Measurements from ENCODE around the gene TAF1B. TPM values are rescaled to one million over a fixed set of nuclear protein-coding genes. Genes with fewer than 3 reads are reported as not detected.
A peak's percentile ranks its signal among the peaks of the same experiment; 100 is the strongest.

Gene TAF1B
- total RNA-seq, 2 donors from 2014 or later = 12.9 to 19.5 TPM

DNA sequence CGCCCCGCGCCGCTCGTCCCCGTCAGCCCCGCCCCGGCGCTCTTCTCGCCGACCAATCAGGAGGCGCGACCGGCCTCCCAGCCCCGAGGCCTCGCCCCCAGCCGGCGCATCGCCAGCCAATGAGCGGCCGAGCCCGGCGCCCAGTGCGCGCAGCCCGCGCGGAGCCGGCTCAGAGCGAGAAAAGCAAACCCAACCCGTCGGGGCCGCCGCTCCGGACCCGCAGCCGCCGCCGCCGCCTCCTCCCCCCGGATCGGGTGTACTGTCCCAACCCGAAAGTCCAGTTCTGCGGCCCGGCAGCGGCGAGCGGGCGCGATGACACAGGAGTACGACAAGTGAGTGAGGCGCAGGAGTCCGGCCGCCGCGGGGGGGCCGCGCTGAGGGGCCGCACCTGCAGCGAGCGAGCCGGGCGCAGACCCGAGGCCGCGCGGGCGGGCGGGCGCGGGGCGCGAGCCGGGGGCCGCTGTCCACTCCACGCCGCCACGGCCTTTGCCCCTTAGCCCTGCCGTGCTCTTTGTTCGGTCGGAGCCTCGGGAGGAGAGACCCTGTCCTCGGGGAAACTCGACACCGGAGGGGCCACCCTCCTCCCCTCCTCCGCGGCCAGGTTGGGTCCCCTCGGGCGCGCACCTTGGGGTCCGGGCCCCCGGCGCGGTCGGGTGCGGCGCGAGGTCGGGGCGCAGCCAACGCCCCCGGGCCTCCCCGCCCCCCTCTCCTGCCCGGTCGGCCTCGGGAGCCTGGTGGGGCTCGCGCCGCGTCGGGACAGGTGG is 108.4 kb downstream of the TAF1B start, which contains the start of gene GRHL1:
Gene GRHL1 (plus strand): TSS at position 172 of the 764 bp plus-strand sequence. CDS start 141 bp downstream, at position 313.
- H3K4me1 ChIP-seq = peaks cover 24% of the 10 kb centered on the region
- peak; percentile 42 to 54 (median 47) for TF ChIP-seq POLR2A (IDR thresholded peaks at IDR 0.05)
- TF ChIP-seq, protein P1, sequence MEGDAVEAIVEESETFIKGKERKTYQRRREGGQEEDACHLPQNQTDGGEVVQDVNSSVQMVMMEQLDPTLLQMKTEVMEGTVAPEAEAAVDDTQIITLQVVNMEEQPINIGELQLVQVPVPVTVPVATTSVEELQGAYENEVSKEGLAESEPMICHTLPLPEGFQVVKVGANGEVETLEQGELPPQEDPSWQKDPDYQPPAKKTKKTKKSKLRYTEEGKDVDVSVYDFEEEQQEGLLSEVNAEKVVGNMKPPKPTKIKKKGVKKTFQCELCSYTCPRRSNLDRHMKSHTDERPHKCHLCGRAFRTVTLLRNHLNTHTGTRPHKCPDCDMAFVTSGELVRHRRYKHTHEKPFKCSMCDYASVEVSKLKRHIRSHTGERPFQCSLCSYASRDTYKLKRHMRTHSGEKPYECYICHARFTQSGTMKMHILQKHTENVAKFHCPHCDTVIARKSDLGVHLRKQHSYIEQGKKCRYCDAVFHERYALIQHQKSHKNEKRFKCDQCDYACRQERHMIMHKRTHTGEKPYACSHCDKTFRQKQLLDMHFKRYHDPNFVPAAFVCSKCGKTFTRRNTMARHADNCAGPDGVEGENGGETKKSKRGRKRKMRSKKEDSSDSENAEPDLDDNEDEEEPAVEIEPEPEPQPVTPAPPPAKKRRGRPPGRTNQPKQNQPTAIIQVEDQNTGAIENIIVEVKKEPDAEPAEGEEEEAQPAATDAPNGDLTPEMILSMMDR (IDR thresholded peaks at IDR 0.05) = peak in 1 of 7 experiments; percentile 6
- intact Hi-C loops (cut with DNase I) = no loop called here
- peak within 1 kb of the TSS; percentile 28 to 80 for H3K4me3 ChIP-seq
- H3K27me3 ChIP-seq = no peaks in the 10 kb centered on the region
- peak; percentile 92 to 95 (median 93) for DNase-seq
- ATAC-seq = peak; percentile 96
- no peaks in the 10 kb centered on the region for H3K36me3 ChIP-seq (replicated peaks in 1 of 2; ENCODE audit: insufficient read depth in 1 of 2, low read depth in 2 of 2)
- H3K27ac ChIP-seq = peak within 1 kb of the TSS; percentile 48 to 82 (median 72)
- no peaks in the 10 kb centered on the region for H3K9me3 ChIP-seq
- WGBS, 2 donors = 0% methylated on average over 60 of the region's 111 CpGs; no CpG with 5 or more reads in 1 of the 2 donors

DNA sequence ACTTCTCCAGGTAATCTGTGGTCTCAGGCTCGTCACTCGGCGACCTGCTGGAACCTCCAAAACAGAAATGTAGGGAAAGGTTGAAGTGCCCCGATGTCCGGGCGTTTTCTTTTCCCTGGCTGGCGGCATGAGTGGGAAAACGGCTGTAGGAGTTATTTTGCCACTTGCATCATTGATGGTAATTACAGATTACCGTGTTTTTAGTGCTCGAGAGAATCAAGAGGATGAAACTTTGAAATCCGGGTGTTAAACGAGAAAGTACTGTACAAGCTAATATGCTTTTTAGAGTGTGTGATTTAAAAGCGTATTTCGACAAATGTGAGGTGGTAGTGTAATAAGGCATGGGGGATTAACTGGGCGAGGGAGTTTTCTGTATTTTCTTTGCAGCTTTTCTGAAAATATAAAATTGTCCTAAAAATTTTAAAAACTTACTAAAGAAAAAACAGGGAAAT is 109.0 kb downstream of the TAF1B start:
- no peaks in the 10 kb centered on the region for H3K9me3 ChIP-seq
- H3K36me3 ChIP-seq (replicated peaks in 1 of 2; ENCODE audit: insufficient read depth in 1 of 2, low read depth in 2 of 2) = no peaks in the 10 kb centered on the region
- peaks cover 24% of the 10 kb centered on the region for H3K4me1 ChIP-seq
- peak overlapping the region; percentile 27 to 82 (median 68) for H3K27ac ChIP-seq
- peak overlapping the region; percentile 28 to 80 for H3K4me3 ChIP-seq
- no peaks in the 10 kb centered on the region for H3K27me3 ChIP-seq
- 19 to 28% methylated on average over 12 to 15 of the region's 15 CpGs for WGBS, 2 donors
- DNase-seq (peak in 1 of 4 donors; percentile 36), ATAC-seq (no peak)
- TF ChIP-seq, protein P1 (IDR thresholded peaks at IDR 0.05) = no peak
- no peak for TF ChIP-seq POLR2A (IDR thresholded peaks at IDR 0.05)
- intact Hi-C loops (cut with DNase I) = no loop called here

DNA sequence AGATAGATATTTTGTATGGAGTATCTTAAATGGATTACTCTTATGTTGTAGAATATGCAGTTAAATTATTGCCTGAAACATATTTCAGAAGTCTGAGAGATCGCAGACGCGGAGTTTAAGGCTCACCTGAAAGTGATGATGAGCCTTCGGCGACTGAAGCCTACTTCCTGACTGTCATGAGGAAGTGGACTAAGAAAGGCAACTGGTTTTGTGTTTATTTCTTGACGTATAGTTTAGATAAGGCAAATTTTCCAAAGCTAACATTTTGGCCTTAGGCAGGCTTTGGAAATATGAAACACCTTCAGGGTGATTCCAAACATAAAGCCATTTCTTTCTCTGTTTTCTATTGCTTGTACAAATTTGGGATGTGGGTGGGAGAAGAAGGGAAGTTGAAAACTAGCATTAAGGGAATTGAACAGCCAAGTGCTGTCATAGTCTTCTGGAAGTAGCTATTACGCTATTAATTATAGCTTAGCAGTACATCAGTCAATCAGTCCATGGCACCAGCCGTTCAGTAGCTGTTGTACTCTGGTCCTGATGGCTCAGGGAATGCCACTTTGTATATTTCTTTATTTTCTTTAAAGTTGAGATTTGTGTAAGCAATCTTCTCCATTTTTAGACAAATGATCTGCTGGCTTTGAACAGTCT is 109.7 kb downstream of the TAF1B start:
- Histone ChIP-seq H3K27me3 (no peaks in the 10 kb centered on the region), H3K9me3 (no peaks in the 10 kb centered on the region), H3K36me3 (replicated peaks in 1 of 2; ENCODE audit: insufficient read depth in 1 of 2, low read depth in 2 of 2) (no peaks in the 10 kb centered on the region), H3K4me3 (no peak overlapping the region), H3K4me1 (peaks cover 24% of the 10 kb centered on the region), H3K27ac (no peak overlapping the region)
- 76 to 79% methylated on average over 8 of the region's 8 CpGs for WGBS, 2 donors
- DNase-seq = no peak
- intact Hi-C loops (cut with DNase I) = no loop called here
- TF ChIP-seq, protein P1 (IDR thresholded peaks at IDR 0.05) = no peak
- no peak for TF ChIP-seq POLR2A (IDR thresholded peaks at IDR 0.05)
- no peak for ATAC-seq

DNA sequence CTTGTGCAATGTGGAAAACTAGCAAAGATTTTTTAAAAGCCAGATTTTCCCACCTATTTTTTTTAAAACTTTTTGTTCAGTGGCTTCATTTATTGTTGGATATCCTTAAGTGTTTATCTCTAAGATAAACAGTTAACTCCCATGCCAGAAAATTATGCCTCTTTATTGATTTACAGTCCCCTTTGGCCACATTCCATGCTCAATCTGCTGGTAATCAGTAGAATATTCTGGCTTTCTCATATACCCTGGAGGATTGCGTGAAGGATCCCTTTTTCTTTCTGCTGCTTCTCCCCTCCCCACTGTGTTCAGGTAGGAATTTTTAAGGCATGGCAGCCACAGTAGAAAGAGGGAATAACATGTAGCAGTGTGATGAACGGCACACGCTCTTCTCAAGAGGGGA is 110.9 kb downstream of the TAF1B start:
- Histone ChIP-seq H3K4me1 (peaks cover 24% of the 10 kb centered on the region), H3K27ac (peak overlapping the region in 1 of 4 donors; percentile 32), H3K27me3 (no peaks in the 10 kb centered on the region), H3K36me3 (replicated peaks in 1 of 2; ENCODE audit: insufficient read depth in 1 of 2, low read depth in 2 of 2) (no peaks in the 10 kb centered on the region), H3K4me3 (no peak overlapping the region), H3K9me3 (no peaks in the 10 kb centered on the region)
- intact Hi-C loops (cut with DNase I) = no loop called here
- WGBS, 2 donors = 18 to 19% methylated on average over 3 of the region's 3 CpGs
- TF ChIP-seq, protein P1 (IDR thresholded peaks at IDR 0.05) = no peak
- no peak for TF ChIP-seq POLR2A (IDR thresholded peaks at IDR 0.05)
- no peak for ATAC-seq
- DNase-seq = no peak

Data from body of pancreas (tissue), 4 donors.